ENCODE data around the gene CHRM2. TPM values are rescaled to one million over a fixed set of nuclear protein-coding genes. Genes with fewer than 3 reads are reported as not detected.

Gene CHRM2
- polyA plus RNA-seq, 1 donor (not counting 4 experiments of a cell fraction or from before 2014, with no cell fraction given), result not detected

DNA sequence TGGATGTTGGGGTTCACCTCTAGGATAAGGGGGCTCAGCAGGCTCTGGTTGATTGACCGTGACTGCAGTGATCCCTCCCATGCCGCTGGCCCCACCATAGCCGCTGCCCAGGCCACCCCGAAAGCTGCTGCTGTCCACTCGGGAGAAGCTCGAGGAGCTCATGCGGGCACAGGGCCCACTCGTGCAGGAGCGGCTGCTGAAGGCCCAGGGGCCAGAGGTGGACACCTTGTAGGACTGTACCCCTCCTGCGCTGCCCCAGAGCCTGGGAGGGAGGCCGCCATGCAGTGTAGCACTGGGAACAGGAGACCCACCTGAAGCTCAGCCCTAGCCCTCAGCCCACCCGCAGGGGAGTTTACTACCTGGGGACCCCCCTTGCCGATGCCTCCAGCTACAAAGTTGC lies 70.0 kb downstream of the CHRM2 start:
- FAIRE-seq, result no peak
- no peak overlapping the region for H3K4me2 ChIP-seq (ENCODE audit: control insufficient read depth, extremely low read depth, insufficient read depth, low read depth, low read length)
- no peaks in the 10 kb centered on the region for H3K9me1 ChIP-seq (ENCODE audit: control insufficient read depth, extremely low read depth, insufficient read depth, low read length)
- no peaks in the 10 kb centered on the region for H3K79me2 ChIP-seq (ENCODE audit: control insufficient read depth, insufficient read depth, low read length)
- H3K4me3 ChIP-seq (ENCODE audit: control insufficient read depth in 2 of 3, extremely low read depth in 1 of 3, insufficient read depth in 2 of 3, low read depth in 1 of 3, low read length in 3 of 3), result no peak overlapping the region
- no peak for DNase-seq (ENCODE audit: low read depth, low spot score)
- no peak overlapping the region for H3K9ac ChIP-seq (ENCODE audit: control insufficient read depth, extremely low read depth, insufficient read depth, low read length)
- no peaks in the 10 kb centered on the region for H3K4me1 ChIP-seq (ENCODE audit: control insufficient read depth, extremely low read depth, insufficient read depth, low read length)
- H2AFZ ChIP-seq (ENCODE audit: control insufficient read depth, low read length), result no peak overlapping the region
- no peaks in the 10 kb centered on the region for H3K9me3 ChIP-seq (ENCODE audit: control insufficient read depth, low read depth, low read length)
- no peaks in the 10 kb centered on the region for H4K20me1 ChIP-seq (ENCODE audit: control insufficient read depth, extremely low read depth, insufficient read depth, low read length)
- no peak overlapping the region for H3K27ac ChIP-seq (ENCODE audit: control insufficient read depth, insufficient read depth, low read length)
- TF ChIP-seq CTCF (optimal IDR thresholded peaks at IDR 0.05 in 1 of 3, IDR thresholded peaks at IDR 0.05 in 1 of 3, conservative IDR thresholded peaks at IDR 0.05 in 1 of 3; ENCODE audit: extremely low read depth in 1 of 3, insufficient read depth in 2 of 3, low read length in 3 of 3), result no peak
- no peak for TF ChIP-seq EZH2 (IDR thresholded peaks at IDR 0.05; ENCODE audit: low read length)
- dilution Hi-C loops (cut with MboI; ENCODE audit: extremely low pct_ligation_motif_present, low sequenced_read_pairs), result no loop called here
- no peaks in the 10 kb centered on the region for H3K36me3 ChIP-seq (ENCODE audit: control insufficient read depth in 2 of 2, extremely low read depth in 1 of 2, insufficient read depth in 2 of 2, low read length in 2 of 2)
- no peaks in the 10 kb centered on the region for H3K27me3 ChIP-seq (ENCODE audit: control insufficient read depth, extremely low read depth, insufficient read depth, low read length)

- Histone ChIP-seq H3K9me3 (ENCODE audit: control insufficient read depth, low read depth, low read length) (no peaks in the 10 kb centered on the region), H3K79me2 (ENCODE audit: control insufficient read depth, insufficient read depth, low read length) (no peaks in the 10 kb centered on the region), H3K4me1 (ENCODE audit: control insufficient read depth, extremely low read depth, insufficient read depth, low read length) (no peaks in the 10 kb centered on the region), H3K9ac (ENCODE audit: control insufficient read depth, extremely low read depth, insufficient read depth, low read length) (no peak overlapping the region), H3K4me3 (ENCODE audit: control insufficient read depth in 2 of 3, extremely low read depth in 1 of 3, insufficient read depth in 2 of 3, low read depth in 1 of 3, low read length in 3 of 3) (no peak overlapping the region), H3K4me2 (ENCODE audit: control insufficient read depth, extremely low read depth, insufficient read depth, low read depth, low read length) (no peak overlapping the region), H3K27ac (ENCODE audit: control insufficient read depth, insufficient read depth, low read length) (no peak overlapping the region), H4K20me1 (ENCODE audit: control insufficient read depth, extremely low read depth, insufficient read depth, low read length) (no peaks in the 10 kb centered on the region), H3K9me1 (ENCODE audit: control insufficient read depth, extremely low read depth, insufficient read depth, low read length) (no peaks in the 10 kb centered on the region), H3K27me3 (ENCODE audit: control insufficient read depth, extremely low read depth, insufficient read depth, low read length) (no peaks in the 10 kb centered on the region), H3K36me3 (ENCODE audit: control insufficient read depth in 2 of 2, extremely low read depth in 1 of 2, insufficient read depth in 2 of 2, low read length in 2 of 2) (no peaks in the 10 kb centered on the region), H2AFZ (ENCODE audit: control insufficient read depth, low read length) (no peak overlapping the region)
- dilution Hi-C loops (cut with MboI; ENCODE audit: extremely low pct_ligation_motif_present, low sequenced_read_pairs), result no loop called here
- no peak for DNase-seq (ENCODE audit: low read depth, low spot score)
- TF ChIP-seq CTCF (optimal IDR thresholded peaks at IDR 0.05 in 1 of 3, IDR thresholded peaks at IDR 0.05 in 1 of 3, conservative IDR thresholded peaks at IDR 0.05 in 1 of 3; ENCODE audit: extremely low read depth in 1 of 3, insufficient read depth in 2 of 3, low read length in 3 of 3), result no peak
- TF ChIP-seq EZH2 (IDR thresholded peaks at IDR 0.05; ENCODE audit: low read length), result no peak
- no peak for FAIRE-seq
Observed at GRCh38 chr7:136940122-136940521, 71.7 kb downstream of the CHRM2 start.
